ENCODE data around the gene NCF2. TPM values are rescaled to one million over a fixed set of nuclear protein-coding genes. Genes with fewer than 3 reads are reported as not detected.
"Not testable (repeated sequence)": the region's sequence is repeated elsewhere in the genome, so short reads cannot be mapped to it uniquely, and the experiment has no call there.

Gene NCF2, protein sequence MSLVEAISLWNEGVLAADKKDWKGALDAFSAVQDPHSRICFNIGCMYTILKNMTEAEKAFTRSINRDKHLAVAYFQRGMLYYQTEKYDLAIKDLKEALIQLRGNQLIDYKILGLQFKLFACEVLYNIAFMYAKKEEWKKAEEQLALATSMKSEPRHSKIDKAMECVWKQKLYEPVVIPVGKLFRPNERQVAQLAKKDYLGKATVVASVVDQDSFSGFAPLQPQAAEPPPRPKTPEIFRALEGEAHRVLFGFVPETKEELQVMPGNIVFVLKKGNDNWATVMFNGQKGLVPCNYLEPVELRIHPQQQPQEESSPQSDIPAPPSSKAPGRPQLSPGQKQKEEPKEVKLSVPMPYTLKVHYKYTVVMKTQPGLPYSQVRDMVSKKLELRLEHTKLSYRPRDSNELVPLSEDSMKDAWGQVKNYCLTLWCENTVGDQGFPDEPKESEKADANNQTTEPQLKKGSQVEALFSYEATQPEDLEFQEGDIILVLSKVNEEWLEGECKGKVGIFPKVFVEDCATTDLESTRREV
- not detected for polyA plus RNA-seq (2012; ENCODE audit: insufficient read depth, insufficient read length)

DNA sequence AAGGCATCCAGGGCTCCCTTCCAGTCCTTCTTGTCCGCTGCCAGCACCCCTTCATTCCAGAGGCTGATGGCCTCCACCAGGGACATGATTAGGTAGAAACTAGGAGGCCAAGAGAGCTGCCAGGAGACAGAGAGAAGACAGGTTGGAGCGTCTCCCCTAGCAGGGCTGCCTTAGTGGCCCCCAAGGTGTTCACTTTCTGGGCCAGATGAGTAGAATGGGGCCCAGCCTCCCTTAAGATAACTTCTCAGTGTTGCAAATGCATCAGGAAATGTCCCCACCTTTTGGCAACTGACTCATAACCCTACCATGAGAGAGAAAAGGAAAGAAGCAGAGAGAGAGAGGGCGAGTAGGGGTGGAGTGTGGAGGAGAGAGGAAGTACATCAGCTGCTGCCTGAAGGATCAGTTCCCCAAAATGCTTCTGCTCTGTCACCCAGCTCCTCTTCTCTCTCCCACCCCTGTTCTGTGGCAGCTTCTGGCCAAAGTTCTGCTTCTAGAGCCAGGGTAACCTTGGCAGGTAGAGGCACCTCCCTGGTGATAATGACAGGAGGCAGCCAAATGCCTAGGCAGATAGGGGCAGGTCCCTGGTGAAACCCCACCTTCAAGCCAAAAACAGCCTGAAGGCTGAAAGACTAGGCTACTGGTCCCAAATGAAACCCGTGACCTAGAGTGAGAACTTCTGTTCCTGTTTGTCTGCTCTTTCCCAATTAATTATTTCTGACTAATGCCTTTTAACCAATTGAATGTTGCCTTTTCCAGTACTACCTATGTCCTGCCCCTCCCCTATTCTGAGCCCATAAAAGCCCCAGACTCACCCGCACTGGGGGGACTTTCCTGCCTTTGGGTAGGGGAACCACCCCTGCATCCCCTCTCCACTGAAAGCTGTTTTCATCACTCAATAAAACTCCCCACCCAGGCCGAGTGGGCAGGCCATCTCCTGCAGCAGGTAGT, at the start of gene NCF2:
Gene NCF2 (minus strand): TSS at position 216 of the 948 bp plus-strand sequence. CDS start 130 bp downstream, at position 86.
- no peak within 1 kb of the TSS for H3K4me3 ChIP-seq (ENCODE audit: low read length)
- peak; percentile 28 for DNase-seq (ENCODE audit: low read depth, low spot score)

DNA sequence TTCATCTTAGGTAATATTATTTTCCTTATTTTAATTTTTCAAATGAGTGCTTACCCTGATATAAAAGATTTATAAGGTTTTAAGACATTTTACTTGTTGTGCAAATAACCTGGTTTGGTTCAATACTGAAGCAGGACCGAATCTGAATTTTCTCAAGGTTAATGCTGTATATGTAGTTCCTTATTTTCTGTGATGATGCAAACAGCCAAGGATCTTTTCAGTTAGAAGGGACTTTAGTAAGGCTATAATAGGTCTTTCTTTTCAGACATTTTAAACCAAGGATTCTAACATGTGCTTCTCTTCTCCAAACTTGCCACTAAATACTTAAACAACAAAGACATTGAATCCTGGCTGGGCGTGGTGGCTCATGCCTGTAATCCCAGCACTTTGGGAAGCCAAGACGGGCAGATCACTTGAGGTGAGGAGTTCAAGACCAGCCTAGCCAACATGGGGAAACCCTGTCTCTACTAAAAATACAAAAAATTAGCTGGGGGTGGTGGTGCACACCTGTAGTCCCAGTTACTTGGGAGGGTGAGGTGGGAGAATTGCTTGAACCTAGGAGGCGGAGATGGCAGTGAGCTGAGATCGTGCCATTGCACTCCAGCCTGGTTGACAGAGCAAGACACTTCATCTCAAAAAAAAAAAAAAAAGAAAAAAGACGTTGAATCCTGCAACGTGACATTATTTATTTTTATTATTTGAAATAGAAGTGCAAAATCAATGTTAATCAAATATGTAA, 48.6 kb upstream of the NCF2 start:
- DNase-seq (ENCODE audit: low read depth, low spot score), result no peak
- no peak overlapping the region for H3K4me3 ChIP-seq (ENCODE audit: low read length)

DNA sequence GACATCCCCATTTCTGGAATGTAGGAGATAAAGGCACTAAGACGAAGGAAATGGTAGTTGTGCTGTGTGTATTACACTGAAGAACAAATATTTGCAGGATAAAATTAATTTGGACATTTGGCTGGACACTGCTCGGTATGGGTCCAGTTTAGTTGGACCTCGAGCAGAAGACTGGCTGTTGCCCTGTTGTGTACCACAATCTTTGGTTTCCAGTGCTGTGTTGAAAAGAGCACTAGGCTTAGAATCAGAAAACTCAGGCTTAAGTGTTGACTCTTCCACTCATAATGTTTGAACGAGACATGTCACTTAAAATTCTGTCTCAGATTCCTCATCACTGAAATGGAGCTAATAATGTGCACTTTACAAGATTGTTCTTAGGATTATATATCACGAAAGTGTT, 46.5 kb upstream of the NCF2 start:
- DNase-seq (ENCODE audit: low read depth, low spot score), result no peak

DNA sequence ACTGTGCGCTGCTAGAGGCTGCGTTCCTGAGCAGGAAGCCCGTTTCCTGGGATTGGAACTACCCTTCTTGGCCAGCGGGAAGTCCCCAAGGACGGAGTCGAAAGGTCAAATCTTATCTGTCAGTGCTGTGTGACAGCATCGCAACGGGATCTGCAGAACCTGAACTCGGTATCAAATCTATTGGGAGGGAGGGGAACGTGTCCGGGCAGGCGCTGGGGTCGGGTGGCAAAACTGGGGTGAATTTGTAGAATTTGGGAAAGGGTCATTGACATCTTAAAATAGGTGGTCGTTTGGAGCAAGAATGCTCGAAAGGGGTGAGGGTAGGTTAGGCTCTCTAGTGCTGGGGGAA, 46.0 kb upstream of the NCF2 start:
- no peak for DNase-seq (ENCODE audit: low read depth, low spot score)

More for the DNA sequence above, 46.5 kb upstream of the NCF2 start:
- H3K4me3 ChIP-seq (ENCODE audit: low read length), result peak overlapping the region; percentile 88; the same call in 1 of the 2 replicates

DNA sequence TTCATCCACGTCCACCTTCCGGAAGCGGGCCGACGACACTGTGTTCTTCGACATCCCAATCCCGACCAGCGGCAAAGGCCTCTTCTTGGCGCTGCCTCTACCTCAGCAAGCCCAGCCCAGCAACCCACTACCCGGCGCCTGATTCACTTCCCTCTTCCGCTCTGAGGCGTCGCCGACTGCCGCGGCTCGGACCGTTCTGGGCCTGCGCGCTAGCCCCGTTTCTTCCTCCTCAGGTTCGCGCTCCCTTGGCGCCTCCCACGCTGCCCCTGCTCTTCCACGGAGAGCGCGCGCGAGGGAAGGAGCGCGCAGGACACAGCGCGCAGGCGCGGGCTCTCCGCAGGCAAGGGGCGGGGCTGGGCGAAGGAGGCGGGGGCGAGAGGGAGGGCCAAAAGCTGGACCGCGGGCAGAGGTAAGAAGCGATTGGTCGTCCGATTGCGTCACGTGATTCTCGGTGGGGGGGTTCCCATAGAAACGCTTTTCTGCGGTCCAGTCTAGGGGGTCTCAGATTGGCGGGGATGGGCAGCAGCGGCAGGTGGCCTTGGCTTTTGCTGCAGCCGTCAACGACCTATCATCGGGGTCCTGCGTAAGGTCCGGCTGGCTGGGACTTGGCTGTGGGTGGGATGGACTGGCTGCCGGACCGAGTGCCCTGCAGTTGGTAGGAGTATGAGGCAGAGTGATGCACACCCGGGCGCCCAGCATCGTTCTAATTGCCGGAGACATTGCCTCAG, 45.5 kb upstream of the NCF2 start, which contains the start of gene ARPC5:
Gene ARPC5 (minus strand): TSS at position 178 of the 728 bp plus-strand sequence. CDS start 124 bp downstream, at position 54.
- peak; percentile 93 for DNase-seq (ENCODE audit: low read depth, low spot score)

More for the DNA sequence above, 46.0 kb upstream of the NCF2 start:
- H3K4me3 ChIP-seq (ENCODE audit: low read length), result peak overlapping the region; percentile 88

DNA sequence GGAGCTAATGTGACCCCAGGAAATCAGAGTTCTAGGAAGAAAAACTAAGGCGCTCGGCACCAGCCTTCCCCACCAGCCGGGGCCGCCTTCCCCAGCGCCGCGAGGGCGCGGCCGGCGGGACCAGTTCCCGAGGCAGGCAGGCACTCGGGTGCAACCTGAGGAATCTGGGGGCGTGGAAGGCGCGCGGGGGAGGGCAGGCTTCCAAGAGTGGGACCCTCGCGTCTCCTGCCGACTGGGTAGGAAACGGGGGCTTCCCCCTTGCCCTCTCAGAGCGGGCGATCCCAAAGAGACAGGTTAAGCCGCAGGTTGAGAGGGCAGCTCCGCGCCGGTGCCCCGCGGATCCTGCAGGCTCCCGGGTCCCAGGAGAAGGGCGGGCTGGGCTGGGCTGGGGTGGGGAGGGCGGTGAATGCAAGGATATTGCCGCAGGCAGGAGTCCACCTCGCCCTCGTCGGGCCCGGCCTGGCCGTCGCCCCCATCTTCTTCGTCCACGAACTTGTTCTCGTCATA, 44.9 kb upstream of the NCF2 start:
- peak overlapping the region; percentile 88 for H3K4me3 ChIP-seq (ENCODE audit: low read length)
- DNase-seq (ENCODE audit: low read depth, low spot score), result no peak

More for the DNA sequence above, 45.5 kb upstream of the NCF2 start, which contains the start of gene ARPC5:
- peak within 1 kb of the TSS; percentile 88 for H3K4me3 ChIP-seq (ENCODE audit: low read length)

DNA sequence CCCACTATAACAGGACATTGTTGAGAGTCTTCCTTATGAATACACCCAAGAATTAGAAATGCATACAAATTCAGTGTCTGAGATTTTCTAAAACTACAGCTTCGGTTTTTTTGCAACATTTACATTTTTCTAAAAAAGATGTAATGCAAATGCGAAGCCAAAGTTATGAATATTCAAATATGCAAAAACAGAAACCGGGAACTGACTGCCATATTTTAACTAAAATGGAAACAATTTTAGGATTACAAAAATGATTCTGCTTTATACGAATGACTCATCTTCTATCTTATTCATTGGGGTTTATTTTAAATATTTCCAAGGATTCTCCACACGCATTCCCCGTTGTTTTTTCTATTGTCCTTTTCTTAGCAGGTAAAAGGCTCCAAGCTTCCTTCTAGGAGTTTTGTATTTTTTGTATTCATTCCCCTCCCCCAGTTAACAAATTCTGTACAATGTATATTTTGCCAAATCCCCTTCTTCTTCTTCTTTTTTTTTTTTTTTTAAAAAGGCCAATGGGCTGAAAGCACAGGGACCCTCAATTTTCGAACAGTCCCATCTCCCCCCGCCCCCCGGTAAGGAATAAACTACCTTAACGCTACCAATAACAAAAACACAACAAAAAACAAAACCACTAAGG, 44.3 kb upstream of the NCF2 start:
- H3K4me3 ChIP-seq (ENCODE audit: low read length), result peak overlapping the region; percentile 88

DNA sequence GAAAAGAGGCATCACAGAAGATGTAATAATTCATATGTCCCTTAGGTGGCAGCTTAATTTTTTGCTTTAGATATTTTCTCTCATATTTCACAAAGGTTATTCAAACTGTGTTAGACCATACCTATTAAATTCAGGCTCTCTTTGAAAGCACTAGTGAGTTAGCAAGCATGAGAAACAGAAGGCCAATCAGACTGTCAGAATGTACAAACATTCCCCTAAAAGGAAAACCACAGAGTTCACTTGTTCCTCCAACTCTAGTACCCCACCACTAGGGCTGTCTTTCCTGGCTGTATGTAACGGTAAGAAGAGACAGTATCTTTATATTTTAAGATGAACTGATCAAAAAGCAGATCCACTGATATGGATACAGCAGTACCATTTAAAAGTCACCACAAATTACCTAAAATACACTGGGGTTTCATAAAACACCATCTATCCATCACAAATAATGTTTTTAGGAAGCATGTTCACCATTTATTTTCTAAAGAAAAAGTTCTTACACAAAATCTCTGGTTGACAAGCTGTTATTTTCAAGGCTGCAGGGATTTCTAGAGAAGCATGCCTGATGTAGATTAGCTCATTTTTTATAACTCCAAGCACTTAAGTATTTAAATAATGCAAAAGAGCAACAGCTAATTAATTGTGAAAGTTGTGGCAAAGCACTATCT, 43.6 kb upstream of the NCF2 start:
- H3K4me3 ChIP-seq (ENCODE audit: low read length), result peak overlapping the region; percentile 88
- peak; percentile 97 for DNase-seq (ENCODE audit: low read depth, low spot score)

More for the DNA sequence above, 44.3 kb upstream of the NCF2 start:
- DNase-seq (ENCODE audit: low read depth, low spot score), result no peak

DNA sequence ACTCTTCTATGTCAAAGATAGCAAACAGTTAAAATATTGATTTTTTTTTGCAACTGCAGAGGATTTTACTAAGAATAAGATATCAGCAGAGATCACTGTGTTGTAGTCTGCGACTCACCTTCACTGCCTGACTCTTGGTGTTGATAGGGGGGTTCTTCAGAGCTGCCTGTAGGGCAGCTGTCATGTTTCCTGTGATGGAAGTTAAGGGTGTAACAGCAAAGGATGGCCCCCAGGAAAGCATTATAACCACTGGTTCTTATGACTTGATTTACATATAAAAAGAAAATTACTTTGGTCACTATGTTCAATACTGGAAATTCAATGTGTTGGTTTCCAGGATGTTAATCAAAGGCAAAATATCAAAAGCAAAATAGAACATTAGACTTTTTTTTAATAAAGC, 42.7 kb upstream of the NCF2 start:
- H3K4me3 ChIP-seq (ENCODE audit: low read length), result peak overlapping the region; percentile 88
- DNase-seq (ENCODE audit: low read depth, low spot score), result no peak

DNA sequence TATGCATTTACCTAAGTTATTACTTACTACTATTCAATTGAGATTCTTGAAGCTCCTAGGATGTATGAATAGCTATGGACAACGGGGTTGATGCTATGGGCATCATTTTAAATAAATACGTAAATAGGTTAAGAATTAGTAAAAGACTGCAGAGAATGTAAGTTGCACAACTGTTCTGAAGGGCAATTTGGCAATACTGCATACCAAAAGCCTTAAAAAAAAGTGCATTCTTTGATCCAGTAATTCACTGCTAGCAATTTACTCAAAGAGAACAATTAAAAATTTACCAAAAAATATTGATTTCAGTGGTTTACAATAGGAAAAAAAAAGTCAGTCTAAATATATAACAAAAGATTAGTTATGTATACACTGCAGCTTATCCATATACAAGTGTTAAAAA, 41.9 kb upstream of the NCF2 start:
- H3K4me3 ChIP-seq (ENCODE audit: low read length), result peak overlapping the region; percentile 88; the same call in 1 of the 2 replicates
- DNase-seq (ENCODE audit: low read depth, low spot score), result no peak

DNA sequence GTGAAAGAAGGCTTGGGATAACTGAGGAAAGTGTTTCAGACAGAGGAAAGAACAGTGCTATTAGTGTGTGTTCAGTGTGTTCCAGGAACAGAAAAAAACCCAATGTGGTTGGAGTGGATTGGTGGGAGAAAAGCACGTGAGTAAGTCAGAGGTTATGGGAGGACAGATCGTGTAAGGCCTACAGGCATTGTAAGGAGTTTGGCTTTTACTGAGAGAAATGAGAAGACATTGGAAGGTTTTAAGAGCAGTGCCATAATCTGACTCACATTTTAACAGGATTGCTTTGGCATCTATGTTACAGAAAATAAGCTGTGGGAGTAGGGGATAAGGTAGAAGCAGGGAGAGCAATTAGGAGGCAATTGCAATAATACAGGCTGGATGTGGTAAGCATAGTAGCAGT, 40.5 kb upstream of the NCF2 start:
- no peak overlapping the region for H3K4me3 ChIP-seq (ENCODE audit: low read length)

DNA sequence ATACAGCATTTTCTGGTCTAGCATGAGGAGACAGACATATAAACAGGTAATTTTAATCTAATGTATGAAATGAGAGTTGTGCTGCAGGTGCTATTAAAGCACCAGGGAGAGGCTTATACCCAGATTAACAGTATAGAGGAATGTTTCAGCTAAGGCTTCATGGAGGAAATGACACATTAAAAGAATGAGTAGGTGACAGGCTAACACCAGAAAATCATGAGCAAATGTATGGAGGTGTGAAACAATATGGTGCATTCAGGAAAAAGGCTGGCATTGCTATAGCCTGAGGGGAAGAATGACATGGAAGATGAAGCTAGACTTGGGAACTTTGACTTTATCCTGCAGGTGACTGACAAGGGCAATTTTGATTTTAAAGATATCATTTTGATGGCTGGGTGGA, 38.3 kb upstream of the NCF2 start:
- no peak overlapping the region for H3K4me3 ChIP-seq (ENCODE audit: low read length)
- DNase-seq (ENCODE audit: low read depth, low spot score), result no peak

More for the DNA sequence above, 40.5 kb upstream of the NCF2 start:
- DNase-seq (ENCODE audit: low read depth, low spot score), result no peak

DNA sequence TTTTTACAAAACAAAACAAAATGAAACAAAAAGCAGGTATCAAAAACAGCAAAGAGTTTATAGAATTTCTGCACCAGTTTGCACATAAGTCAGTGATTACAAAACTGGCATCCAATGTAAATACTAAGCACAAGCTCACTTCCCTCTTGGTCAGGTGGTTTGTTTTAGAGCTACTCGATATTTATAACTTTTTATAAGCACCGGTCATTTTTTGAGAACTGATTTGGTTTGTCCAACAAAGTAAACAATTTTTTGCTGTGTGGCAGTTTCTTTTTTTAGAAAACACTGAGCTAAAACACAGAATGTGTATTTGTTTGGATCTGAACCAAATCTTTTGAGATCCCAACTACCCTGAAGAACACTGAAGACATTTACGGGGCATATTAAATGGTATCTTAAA, 36.0 kb upstream of the NCF2 start:
- not testable (repeated sequence) for DNase-seq (ENCODE audit: low read depth, low spot score)

DNA sequence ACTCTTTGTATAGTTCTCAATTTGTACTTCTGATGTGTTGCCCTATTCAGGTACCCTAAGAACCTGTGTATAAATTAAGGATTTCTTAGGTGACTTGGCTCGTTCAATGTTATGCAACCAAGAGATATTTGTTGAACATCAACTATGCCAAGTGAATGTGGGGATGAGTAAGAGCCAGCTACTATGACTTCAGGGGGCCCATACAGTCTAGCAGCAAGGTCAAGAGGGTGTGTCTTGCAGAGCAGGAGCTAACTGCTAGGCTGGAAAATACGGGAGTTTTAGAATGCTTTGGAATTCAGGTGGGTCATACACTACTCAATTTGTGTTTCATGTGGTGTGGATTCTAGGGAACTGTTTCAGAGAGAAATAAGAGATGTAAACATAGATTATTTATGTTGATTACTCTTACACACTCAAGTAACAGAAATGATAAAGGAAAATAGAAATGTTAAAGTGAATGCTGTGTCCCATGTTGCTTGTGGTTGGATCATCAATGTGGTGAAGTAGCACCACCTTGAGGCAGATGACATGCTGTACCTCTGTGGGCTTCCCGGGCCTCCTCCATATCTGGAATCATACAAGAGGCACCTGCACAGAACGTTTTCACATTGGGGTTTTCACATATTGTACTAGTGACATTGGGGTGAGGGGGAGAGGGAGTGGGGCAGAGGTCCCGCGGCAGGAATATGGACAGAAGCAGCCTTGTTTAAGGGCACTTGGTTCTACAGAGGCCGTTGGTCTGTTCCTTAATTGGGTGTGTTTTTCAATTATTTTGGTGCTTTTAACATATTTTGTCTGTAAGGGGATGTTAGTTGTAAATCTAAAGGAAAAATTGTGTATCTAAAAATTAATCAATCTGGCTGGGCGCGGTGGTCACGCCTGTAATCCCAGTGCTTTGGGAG, 32.9 kb upstream of the NCF2 start:
- no peak overlapping the region for H3K4me3 ChIP-seq (ENCODE audit: low read length)
- DNase-seq (ENCODE audit: low read depth, low spot score), result peak; percentile 49

More for the DNA sequence above, 36.0 kb upstream of the NCF2 start:
- not testable (repeated sequence) for H3K4me3 ChIP-seq (ENCODE audit: low read length)

DNA sequence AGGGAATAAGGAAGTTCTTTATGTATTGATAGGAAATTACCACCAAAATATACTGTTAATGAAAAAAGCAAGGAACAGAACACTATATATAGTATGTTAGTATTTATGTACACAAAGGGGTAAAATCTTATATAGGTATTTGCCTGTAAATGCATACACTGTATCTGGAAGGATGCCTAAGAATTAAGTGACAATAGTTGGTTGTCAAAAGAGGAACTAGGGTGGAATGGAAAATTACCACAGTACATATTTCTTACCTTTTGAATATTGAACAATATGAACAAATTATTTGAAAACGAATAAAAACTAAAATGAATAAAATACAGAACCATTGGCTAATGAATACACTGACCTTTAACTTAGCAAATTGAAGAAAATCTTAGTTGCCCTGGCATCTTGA, 31.8 kb upstream of the NCF2 start:
- H3K4me3 ChIP-seq (ENCODE audit: low read length), result no peak overlapping the region
- no peak for DNase-seq (ENCODE audit: low read depth, low spot score)

DNA sequence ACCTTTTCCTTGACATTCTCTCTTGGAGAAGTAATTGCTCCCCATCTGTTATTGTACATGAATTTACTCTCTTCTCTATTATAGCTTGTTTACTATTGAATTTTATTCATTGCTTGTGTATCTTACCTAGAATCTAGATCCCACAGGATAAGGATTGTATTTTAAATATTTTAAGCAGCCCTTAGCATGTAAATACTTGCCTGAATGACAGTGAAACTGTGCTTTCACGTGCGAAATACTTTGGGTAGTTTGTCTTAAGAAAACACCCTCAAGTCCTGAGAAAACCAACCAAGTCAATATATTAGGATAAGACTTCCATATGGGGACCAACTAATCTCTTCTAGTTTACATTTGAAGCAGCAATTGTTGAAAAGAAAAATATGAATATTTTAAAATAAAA, 30.1 kb upstream of the NCF2 start:
- no peak overlapping the region for H3K4me3 ChIP-seq (ENCODE audit: low read length)
- no peak for DNase-seq (ENCODE audit: low read depth, low spot score)

All from Jurkat, Clone E6-1 (cell line).